ENCODE measurements around the gene S100A13.
"Not testable (repeated sequence)": the region's sequence is repeated elsewhere in the genome, so short reads cannot be mapped to it uniquely, and the experiment has no call there.

The S100A13 gene

DNA sequence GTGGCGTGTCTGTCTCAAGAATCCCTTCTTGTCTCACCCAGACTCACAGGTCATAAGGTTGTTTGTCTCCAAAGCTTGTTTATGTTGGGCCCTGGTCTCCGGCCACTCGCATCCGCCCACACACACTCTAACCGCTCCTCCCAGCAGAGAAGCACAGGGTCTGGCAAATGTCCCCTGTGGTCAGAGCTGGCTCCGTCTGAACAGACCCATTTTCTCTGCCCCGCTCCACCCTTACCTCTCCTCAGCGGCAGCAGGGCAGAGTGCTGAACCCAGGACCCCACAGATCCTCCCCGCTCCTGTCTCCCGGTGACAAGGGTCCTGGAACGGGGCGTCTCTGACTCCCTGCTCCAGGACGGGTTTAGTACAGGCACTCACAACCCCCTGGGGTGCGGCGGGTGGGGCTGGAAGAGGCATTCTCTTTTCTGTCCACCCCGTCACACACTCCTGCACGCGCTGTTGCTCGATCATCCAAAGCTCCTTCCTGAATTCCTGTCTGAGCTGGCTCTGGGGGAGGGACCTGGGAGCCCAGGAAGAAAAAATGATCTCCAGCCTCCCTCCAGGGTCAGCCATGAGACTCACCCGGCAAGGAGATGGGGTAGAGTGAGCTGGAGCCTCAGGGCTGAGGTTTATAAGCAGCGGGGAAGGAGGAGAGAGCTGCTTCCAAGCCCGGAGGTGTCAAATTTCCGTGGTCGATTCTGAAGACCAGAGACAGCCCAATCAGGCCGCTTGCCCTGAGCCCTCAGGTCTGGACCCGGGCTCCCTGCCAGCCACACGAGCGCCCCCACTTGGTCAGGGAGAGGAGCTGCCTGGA lies at the start of gene S100A13:
Gene S100A13, minus strand, starts transcription at position 602 of the 811 bp plus-strand sequence. CDS start 1,033 bp downstream, outside the sequence.
- DNase-seq: peak; percentile 40

DNA sequence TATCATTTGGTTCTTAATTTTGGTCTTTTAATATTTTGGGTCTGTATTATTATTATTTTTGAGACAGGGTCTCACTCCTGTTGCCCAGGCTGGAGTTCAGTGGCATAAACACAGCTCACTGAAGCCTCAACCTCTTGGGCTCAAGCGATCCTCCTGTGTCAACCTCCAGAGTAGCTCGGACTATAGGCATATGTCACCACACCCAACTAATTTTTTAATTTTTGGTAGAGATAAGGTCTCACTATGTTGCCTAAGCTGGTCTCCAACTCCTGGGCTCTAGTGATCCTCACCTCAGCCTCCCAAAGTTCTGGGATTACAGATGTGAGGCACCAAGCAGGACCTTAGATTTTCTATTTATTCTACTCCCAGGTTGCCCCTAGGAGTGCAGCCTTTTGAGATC lies 46.2 kb upstream of the S100A13 start:
- no peak for DNase-seq

DNA sequence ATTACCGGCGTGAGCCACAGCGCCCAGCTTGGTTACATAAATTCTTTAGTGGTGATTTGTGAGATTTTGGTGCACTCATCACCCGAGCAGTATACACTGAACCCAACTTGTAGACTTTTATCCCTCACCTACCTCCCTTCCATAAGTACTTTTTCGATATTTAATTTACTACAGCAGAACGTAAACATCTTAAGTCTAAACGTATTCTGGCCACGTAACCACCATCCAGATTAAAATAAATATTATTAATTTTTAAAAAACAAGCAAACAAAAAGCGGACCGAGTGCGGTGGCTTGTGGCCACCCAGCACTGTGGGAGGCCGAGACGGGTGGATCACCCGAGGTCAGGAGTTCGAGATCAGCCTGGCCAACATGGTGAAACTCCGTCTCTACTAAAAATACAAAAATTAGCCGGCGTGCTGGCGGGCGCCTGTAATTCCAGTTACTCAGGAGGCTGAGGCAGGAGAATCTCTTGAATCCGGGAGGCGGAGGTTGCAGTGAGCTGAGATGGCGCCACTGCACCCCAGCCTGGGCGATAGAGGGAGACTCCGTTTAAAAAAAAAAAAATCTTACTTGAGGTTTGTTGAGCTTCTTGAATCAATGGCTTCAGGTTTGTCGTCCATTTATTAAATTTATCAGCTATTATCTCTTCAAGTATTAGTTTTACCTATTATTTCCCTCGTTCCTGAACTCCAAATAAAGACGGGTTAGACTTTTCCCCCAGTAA lies 44.5 kb upstream of the S100A13 start:
- DNase-seq: peak; percentile 75

DNA sequence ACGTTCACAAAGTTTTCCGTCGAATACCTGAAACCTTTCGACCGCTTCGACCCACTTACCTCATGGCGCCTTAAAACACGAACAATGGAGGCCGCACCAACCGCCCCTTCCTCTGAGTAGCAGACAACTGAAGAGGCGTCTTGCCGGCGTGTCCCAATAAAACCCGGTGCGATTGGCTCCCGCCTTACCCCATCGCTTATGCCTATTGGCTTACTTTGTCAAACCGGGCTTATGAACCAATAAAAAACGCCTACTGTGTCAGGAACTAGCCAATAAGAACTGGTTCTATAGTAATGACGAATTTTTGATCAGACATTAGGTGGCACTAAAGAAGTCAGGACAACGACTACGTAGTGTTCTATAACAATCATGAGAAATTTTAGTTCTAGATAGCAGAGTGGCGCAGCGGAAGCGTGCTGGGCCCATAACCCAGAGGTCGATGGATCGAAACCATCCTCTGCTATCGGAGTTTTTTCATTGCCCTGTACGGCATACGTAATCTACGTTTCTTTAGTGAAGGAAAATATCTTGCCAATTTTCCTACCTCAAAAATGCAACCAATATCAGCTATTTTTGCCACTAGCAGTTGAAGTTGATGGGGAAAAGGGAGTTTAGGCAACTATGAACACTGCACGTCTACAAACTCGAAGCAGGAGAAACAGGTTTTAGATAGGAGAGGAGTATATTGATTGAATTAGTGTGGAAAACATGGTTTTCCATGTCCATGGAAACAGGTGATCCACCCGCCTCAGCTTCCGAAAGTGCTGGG lies 43.7 kb upstream of the S100A13 start, which contains the start of gene ILF2:
Gene ILF2, minus strand, starts transcription at position 135 of the 769 bp plus-strand sequence. Its CDS starts 71 bp downstream, at position 64.
- peak; percentile 96 for DNase-seq

DNA sequence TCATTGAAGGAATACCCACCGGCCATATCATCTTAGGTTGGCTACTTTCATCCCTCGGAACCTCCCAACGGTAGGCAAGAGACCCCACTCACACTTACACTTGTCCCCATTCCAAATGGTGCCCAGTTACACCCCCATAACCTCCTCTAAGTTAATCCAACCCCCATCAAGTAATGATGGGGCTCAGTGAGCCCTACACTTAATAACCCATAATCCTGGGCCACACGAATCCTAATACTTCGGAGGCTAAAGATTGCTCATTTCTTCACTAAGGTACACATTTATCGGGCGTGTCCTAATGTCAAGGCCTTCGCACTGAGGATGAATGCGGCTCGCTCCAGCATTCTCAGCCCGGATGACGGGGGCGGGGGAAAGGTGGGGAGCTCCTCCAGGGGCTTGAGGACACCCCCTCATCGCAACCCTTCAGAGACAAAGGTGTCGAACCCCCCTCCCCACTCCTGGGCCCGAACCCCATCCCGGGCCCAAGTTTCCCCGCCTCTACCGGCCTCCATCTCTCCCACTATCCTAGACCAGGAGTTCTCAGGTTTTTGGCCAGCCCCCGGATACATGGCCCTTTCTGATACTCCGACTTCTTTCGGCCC lies 43.1 kb upstream of the S100A13 start:
- DNase-seq: no peak

DNA sequence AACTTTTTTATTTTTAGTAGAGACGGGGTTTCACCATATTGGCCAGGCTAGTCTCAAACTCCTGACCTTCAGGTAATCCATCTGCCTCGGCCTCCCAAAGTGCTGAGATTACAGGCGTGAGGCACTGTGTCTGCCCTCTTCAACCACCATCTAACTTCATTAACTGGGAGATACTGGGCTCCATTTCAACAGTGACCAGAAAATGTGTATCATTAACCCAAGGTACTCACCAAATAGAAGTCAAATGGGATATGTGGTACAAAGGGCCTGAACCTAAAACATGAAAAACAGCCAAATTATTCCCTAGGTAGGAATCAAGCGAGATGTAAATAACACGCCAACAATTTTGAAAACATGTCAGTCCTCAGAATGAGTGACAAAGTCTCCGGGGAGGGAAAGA lies 42.3 kb upstream of the S100A13 start:
- no peak for DNase-seq

DNA sequence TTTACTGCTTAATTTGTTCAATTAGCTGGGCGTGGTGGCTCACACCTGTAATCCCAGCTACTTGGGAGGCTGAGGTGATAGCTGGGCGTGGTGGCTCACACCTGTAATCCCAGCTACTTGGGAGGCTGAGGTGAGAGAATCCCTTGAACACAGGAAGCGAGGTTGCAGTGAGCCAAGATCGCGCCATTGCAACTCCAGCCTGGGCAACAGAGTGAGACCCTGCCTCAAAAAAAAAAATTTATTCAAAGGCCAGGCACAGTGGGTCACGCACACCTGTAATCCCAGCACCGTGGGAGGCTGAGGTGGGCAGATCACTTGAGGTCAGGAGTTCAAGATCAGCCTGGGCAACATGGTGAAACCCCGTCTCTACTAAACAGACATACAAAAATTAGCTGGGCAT lies 41.4 kb upstream of the S100A13 start:
- DNase-seq: not testable (repeated sequence)

DNA sequence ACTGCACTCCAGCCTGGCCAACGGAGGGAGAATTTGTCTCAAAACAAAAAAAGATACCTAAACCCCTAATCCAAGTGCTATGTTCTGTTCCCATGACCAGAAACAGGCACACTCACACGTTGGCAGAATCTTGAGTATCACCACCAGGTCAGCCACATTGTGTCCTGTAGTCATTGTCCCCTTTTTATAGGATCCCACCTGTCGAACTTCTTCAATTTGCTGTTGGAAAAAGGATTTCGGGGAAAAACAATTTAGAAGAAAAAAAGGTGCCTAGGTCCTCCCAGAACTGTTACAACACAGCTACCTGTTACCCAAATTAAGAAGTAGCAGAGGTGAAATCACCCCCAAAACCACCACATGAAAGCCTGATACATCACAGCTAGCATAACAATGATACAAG lies 40.1 kb upstream of the S100A13 start:
- no peak for DNase-seq

DNA sequence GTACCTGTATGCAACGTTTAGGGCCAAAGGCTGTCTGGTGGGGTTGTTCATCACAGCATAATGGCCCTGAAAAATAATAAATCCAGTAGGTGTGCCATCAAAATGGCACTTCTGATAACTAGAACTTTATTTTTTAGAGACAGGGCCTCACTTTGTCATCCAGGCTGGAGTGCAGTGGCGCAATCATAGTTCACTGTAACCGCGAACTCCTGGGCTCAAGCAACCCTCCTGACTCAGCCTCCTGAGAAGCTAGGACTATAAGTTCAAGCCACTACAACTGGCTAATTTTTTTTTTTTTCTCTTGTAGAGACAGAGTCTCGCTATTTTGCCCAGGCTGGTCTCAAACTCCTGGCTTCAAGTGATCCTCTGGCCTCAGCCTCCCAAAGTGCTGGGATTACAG lies 35.9 kb upstream of the S100A13 start:
- DNase-seq: no peak

DNA sequence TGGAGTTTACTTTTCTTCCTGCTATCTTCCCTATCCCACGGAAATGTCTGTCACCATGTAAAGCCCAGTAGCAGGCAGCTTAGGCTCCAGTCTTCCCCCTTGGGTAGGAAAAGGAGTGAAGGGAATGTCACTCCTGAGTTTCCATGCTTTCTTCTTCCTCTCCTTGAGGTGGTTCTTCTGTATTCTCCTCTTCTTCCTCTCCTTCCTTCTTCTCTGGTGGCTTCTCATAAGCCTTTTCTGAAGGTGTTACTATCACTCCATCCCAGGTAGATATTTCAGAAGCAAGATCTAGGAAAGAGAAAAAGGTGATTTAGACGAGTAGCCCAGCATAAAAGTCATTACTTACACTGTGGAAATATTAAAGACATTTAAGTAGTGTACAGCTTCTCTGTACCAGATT lies 35.0 kb upstream of the S100A13 start:
- no peak for DNase-seq

DNA sequence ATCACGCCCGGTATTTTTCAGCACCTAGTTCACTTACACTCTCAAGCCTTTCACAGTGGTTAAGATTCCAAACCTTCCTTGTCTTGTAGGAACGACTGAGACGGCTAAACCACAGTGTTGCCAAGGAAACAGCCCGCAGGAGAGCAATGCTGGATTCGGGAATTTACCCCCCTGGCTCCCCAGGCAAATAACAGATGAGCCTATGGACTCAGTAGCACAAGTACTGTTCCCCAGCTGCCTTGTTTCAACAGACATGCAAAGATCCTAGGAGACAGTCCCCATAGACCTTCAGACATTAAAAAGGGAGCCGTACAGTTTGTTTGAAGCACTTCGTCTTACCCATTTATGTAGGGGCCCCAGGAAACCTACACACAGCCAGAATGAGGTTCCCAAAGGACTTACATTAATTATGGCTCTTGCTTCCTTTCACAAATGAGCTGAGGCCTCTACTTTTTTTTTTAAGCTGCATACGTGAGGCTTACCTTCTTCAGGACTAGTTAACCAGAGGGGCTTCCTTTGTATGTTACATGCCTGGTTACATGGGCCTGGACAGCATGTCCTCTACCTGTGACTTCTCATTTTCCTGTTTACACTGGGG lies 33.9 kb upstream of the S100A13 start:
- no peak for DNase-seq

DNA sequence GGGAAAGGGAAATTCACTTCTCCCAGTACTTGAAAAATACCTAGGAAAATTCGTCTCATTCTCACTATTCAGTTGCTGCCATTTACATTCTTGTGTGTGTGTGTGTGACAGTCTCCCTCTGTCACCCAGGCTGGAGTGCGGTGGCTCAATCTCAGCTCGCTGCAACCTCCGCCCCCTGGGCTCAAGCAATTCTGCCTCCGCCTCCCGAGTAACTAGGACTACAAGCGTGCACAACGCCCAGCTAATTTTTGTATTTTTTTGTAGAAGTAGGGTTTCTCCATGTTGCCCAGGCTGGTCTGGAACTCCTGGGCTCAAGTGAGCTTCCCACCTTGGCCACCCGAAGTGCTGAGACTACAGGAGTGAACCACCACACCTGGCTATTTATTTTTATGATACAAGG lies 32.4 kb upstream of the S100A13 start:
- DNase-seq: no peak

DNA sequence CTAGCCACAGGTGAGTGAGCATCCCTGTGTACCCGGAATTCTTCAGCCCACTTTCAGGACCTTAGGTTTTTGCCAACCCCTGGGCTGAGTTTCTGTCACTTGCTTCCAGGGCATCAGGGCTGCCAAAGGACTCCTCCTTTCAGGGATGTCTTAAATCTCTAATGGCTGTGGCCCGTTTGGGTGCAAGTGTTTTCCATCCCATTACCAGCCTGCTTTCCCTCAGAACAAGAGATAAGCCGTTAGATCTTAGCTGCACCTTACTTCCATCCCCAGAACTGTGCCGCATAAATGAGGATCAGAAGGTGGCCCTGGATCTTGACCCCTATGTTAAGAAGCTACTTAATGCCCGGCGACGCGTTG lies 31.9 kb upstream of the S100A13 start:
- no peak for DNase-seq

DNA sequence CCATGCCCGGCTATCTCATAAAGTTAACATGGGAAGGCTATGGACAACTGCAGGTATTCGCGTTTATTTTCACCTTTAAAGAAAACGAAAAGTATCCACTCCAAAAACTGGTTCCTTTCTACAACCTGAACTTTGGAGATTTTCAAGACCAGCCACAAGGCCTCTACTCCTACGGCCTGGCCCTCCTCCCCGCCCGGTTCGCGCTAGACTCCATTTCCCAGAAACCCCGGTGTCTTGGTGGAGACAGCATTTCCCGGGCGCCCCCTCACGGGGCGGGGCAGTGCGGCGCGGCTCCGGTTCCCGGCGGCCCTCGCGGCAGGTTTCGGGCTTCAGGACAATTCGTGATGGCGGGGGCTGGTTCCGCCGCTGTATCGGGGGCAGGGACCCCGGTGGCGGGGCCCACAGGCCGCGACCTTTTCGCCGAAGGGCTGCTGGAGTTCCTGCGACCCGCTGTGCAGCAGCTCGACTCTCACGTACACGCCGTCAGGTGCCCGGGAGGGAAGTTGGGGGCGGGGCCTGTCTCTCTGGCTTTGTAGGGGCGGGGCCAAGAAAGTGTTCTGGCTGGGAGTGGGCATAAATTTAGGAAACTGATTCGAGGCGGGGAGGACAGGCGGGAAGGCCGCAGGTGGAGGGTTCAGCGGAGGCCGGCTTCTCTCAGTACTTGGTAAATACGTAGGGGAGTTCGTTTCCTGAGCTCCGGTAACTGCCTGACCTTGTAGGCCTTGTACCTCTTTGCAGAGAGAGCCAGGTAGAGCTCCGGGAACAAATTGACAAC lies 31.3 kb upstream of the S100A13 start, which contains the start of gene SNAPIN:
Gene SNAPIN, plus strand, starts transcription at position 304 of the 775 bp plus-strand sequence. Its CDS starts 41 bp downstream, at position 345.
- peak; percentile 93 for DNase-seq

DNA sequence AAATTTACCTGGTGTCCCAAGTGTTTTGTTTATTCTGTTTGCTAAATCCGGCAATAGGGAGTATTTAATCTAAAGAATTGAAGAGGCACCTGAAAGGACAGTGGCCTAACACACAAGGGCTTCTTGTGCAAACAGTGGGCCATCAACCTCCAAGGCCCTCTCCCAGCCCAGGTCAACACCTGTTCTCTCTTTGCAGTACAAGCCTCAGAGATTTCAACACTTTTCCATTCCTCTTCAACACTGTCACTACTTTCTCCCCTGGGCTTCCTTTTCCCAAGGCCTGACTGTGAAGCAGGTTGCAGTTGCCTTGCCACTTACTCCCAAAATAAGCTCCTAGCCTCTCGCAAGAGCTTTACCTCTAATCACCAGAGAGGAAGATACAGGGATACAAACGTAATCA lies 28.0 kb upstream of the S100A13 start:
- DNase-seq: no peak

DNA sequence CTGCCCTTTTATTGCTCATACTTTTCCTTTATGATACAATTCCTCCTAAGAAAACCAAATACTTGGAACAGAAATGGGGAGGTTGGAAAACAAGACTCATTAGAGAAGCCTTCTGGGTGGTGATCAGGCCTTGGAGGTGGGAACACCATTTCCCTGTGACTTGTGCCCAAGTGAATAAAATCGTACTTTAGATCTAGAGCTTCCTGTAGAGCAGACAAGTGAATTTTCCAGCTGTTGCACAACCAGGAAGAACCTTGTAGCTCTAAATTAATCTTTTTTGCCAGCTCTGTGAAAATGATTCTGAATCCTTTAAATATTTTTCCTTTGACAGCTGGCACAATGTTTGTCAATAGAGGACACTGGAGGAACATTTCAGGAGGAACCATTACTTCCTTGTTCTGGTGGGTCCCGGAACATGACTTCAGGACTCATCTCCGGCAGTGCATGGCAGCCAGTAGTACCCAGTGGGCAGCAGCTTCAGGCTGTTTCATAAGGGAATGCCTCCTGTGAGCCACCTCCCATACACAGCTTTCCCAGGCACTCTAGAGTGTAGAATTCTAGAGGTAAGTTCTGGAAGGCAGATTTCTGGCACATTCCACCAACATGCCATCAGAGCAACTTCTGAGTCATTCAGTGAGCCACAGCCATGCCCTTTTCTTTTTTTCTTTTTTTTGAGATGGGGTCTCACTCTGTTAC lies 25.6 kb upstream of the S100A13 start:
- DNase-seq: no peak

DNA sequence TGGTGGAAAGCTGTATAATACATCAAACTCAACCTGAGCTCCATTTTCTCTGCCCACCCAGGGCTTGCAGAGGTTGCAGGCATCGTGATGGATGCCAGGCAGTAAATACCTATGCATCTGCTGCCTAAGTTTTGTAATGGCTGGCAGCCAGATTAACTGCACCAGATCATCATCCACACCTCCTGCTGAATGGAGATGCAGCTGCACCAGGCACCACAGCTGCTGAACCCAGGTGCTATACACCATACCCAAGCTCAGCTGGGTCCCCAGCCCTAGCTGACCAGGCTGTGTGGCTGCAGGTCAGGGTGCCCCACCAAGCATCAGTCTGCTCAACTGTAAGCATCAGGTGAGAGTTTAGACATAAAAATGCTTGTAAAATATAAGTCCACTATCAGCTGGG lies 24.5 kb upstream of the S100A13 start:
- DNase-seq: no peak

DNA sequence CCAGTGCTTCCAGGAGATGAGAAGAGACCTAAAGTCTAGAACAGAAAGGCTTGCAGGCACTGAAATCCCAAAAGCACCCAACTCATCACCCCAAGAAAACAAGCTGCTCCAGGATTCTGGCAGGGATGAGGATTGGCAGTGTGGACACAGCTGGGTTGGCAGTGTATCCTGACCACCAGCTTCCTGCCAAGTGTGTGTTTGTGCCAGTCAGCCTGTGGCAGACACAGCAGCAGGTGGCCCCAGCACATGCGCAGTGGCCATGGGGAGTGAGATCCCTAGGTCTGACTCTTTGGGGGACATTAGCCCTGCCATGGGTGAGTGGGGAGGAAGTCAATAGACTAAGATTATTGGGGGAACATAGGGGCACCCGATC lies 22.5 kb upstream of the S100A13 start:
- no peak for DNase-seq

DNA sequence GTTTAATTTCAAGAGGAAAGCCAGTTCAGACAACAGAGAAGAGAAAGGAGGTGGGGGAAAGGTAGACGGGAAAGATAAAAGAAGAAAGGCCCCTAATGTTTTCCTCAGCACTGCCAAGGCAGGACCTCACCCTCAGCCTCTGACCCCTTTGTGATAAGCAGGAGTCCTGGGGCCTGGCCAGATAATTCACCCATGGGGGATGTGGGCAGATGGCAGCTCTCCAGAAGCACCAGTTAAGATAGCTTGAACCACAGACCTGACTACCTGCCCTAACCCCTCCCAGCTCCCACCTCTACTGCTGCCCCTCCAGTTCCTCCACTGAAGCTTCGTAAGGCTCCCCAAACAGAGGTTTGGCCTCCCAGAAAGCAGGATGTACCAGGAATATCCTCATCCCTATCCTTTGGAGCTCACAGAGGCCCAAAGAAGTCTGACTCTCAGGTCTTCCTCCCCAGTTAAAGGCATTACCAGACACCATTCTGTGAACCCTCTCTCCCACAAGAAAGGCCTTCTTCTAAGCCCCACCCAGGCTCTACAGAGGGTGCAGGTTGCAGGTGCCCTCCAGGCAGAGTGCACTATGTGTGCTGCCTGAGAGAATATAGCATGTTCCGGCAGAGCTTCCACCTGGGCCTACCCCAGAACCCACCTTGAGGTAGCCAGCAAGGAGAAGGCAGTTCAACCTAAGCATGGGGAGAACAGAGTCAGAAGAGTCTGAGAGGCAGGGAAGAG lies 22.0 kb upstream of the S100A13 start:
- DNase-seq: no peak

DNA sequence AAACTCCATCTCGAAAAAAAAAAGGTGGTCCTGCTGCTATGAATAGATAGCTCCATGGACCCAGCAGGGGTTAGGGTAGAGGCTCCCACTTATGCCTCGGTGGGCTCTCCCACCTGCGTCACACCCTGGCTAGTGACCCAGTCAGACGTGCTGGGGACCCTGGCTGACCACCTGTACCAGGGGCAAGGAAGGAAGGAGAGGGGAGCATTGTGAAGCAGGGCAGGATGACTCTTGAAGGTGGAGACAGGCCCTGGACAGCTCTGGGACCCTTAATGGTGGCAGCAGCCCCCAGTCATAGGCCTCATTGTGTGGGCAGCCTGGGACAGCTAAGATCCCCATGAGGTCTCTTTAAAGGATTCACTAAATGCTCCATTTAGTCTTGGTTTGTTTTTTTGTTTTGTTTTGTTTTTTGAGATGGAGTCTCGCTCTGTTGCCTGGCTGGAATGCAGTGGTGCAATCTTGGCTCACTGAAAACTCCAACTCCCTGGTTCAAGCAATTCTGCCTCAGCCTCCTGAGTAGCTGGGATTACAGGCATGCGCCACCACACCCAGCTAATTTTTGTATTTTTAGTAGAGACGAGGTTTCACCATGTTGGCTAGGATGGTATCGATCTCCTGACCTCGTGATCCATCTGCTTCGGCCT lies 20.8 kb upstream of the S100A13 start:
- no peak for DNase-seq
